Mesenchymal stem cell (in vitro differentiated cells and primary cell): ENCODE results near the gene NINJ2.
A peak's percentile ranks its signal among the peaks of the same experiment; 100 is the strongest.

Experiments
- DNase-seq: peaks from one replicate; pipeline ENCODE4 v3.0.0-alpha.2; 2013
- H2AFZ ChIP-seq: one replicate; pipeline ENCODE4 v1.6.1; 2013; ENCODE audit warnings: low read depth, mild to moderate bottlenecking, control low read depth, inconsistent platforms, low read length, moderate library complexity
- H2AK5ac ChIP-seq: 2 replicates; pipeline ENCODE4 v1.6.1; 2013; ENCODE audit warnings: low read length, moderate library complexity, mild to moderate bottlenecking, inconsistent platforms; ENCODE audit not compliant: severe bottlenecking
- H2BK120ac ChIP-seq: one replicate; pipeline ENCODE4 v1.6.1; 2013; ENCODE audit warnings: low read depth, mild to moderate bottlenecking, inconsistent platforms, low read length, moderate library complexity
- H2BK12ac ChIP-seq, 2 experiments: one replicate each; pipeline ENCODE4 v1.6.1; 2013; ENCODE audit warnings: inconsistent platforms in 2 of 2, low read length in 2 of 2, mild to moderate bottlenecking in 2 of 2, moderate library complexity in 2 of 2, control low read depth in 1 of 2
- H2BK15ac ChIP-seq: one replicate; pipeline ENCODE4 v1.6.1; 2013; ENCODE audit warnings: mild to moderate bottlenecking, low read depth, inconsistent platforms; ENCODE audit not compliant: poor library complexity, severe bottlenecking
- H2BK5ac ChIP-seq: 2 replicates; pipeline ENCODE4 v1.6.1; 2013; ENCODE audit warnings: low read depth, mild to moderate bottlenecking, low read length, control low read depth, inconsistent platforms; ENCODE audit not compliant: poor library complexity, severe bottlenecking
- H3K14ac ChIP-seq, 2 experiments: one replicate each; pipeline ENCODE4 v1.6.1; 2013; ENCODE audit warnings: inconsistent platforms in 2 of 2, low read length in 2 of 2, control low read depth in 1 of 2, mild to moderate bottlenecking in 1 of 2, moderate library complexity in 1 of 2
- H3K18ac ChIP-seq, 2 experiments: one replicate each; pipeline ENCODE4 v1.6.1; 2013; ENCODE audit warnings: inconsistent platforms in 2 of 2, low read length in 2 of 2, control low read depth in 1 of 2, low read depth in 1 of 2, mild to moderate bottlenecking in 1 of 2
- H3K23ac ChIP-seq, 2 experiments: one replicate each; pipeline ENCODE4 v1.6.1; 2013; ENCODE audit warnings: inconsistent platforms in 2 of 2, low read length in 2 of 2, mild to moderate bottlenecking in 2 of 2, moderate library complexity in 2 of 2, control low read depth in 1 of 2
- H3K27ac ChIP-seq: 2 replicates; pipeline ENCODE4 v1.5.1; 2013; ENCODE audit warnings: mild to moderate bottlenecking, moderate library complexity, low read length, control low read depth, inconsistent platforms; ENCODE audit not compliant: poor library complexity, severe bottlenecking
- H3K27me3 ChIP-seq, 2 experiments: 2 replicates each; pipeline versions ENCODE4 v1.6.1 to v1.7.0; 2013; ENCODE audit warnings: low read length in 2 of 2, mild to moderate bottlenecking in 2 of 2, moderate library complexity in 2 of 2, control low read depth in 1 of 2, inconsistent platforms in 1 of 2; ENCODE audit not compliant: control insufficient read depth in 1 of 2, insufficient read depth in 1 of 2
- H3K36me3 ChIP-seq, 2 experiments: 2 replicates each; pipeline versions ENCODE4 v1.6.1 to v1.7.0; 2013; ENCODE audit warnings: low read length in 2 of 2, control low read depth in 1 of 2, inconsistent platforms in 1 of 2, low read depth in 1 of 2, mild to moderate bottlenecking in 1 of 2; ENCODE audit not compliant: insufficient read depth in 2 of 2, control insufficient read depth in 1 of 2
- H3K4ac ChIP-seq, 2 experiments: one replicate each; pipeline ENCODE4 v1.6.1; 2013; ENCODE audit warnings: inconsistent platforms in 2 of 2, low read length in 2 of 2, mild to moderate bottlenecking in 2 of 2, moderate library complexity in 2 of 2, control low read depth in 1 of 2, low read depth in 1 of 2
- H3K4me1 ChIP-seq: 2 replicates; pipeline ENCODE4 v1.6.1; 2013; ENCODE audit warnings: low read depth, low read length, control low read depth; ENCODE audit not compliant: control insufficient read depth, insufficient read depth
- H3K4me2 ChIP-seq: 2 replicates; pipeline ENCODE4 v1.6.1; 2013; ENCODE audit warnings: low read length, mild to moderate bottlenecking, inconsistent platforms; ENCODE audit not compliant: poor library complexity, severe bottlenecking
- H3K4me3 ChIP-seq, 2 experiments: 2 replicates each; pipeline versions ENCODE4 v1.5.1 to v1.7.0; 2013; ENCODE audit warnings: low read length in 2 of 2, mild to moderate bottlenecking in 2 of 2, control low read depth in 1 of 2, low read depth in 1 of 2; ENCODE audit not compliant: insufficient read depth in 1 of 2
- H3K79me1 ChIP-seq: replicated peaks from 2 replicates; pipeline ENCODE4 v1.6.1; 2013; ENCODE audit warnings: mild to moderate bottlenecking, control low read depth, low read length, inconsistent platforms; ENCODE audit not compliant: poor library complexity, severe bottlenecking
- H3K9ac ChIP-seq: 2 replicates; pipeline ENCODE4 v1.7.0; 2013; ENCODE audit warnings: mild to moderate bottlenecking, low read length, moderate library complexity
- H3K9me3 ChIP-seq: 2 replicates; pipeline ENCODE4 v1.7.0; 2013; ENCODE audit warnings: mild to moderate bottlenecking, low read length; ENCODE audit not compliant: control insufficient read depth
- H4K8ac ChIP-seq: one replicate; pipeline ENCODE4 v1.6.1; 2013; ENCODE audit warnings: inconsistent platforms, mild to moderate bottlenecking, low read length, moderate library complexity
- H4K91ac ChIP-seq: one replicate; pipeline ENCODE4 v1.6.1; 2013; ENCODE audit warnings: mild to moderate bottlenecking, low read length, inconsistent platforms
- WGBS: methylation state at CpG from one replicate; pipeline ENCODE4 v1.1.7; 2013; ENCODE audit warnings: mixed read lengths; 5-methylcytosine and 5-hydroxymethylcytosine counted together

NINJ2 gene

DNA sequence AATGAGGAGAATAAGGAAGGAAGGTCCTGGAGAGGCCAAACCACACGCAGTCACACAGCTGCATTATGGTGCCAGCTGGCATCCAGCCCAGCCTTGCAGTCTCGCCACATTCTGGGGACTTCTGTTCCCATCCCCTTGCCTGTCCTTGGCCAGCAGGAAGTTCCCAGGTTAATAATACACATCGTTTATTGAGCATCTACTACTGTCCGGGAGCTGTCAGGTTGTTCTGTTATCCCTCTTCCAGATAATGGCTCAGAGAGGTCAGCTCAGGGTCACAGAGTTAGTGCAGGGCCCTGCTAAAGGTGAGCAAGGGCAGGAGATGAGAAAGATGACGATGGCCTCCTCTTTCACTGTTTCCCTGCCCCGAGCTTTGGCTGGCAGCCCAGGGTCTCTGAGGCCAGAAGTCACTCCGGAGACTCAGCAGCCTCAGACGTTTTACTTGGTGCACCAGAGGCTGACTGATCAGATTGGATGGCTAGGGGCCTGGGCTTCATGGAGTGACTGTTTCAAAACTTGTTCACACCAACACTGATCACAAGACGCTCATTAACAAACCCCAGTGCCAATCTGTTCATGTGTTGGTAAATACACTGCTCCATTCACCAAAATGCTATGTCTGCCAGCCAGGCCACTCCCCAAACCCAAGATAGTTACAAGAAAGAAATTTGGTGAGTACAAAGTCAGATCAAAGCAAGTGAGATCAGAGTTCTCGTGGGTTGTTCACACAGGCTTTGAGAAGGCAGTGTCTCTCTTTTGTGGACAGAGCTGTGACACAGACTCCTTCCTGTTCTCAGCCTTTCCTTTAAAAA lies 124.3 kb downstream of the NINJ2 start:
- Histone ChIP-seq H2AFZ (no peak overlapping the region), H3K18ac (no peak overlapping the region), H3K36me3 (no peaks in the 10 kb centered on the region), H3K4me2 (no peak overlapping the region), H3K4ac (peak overlapping the region in 1 of 2 experiments; percentile 76), H2BK15ac (no peak overlapping the region), H2BK12ac (no peak overlapping the region), H2AK5ac (no peak overlapping the region), H3K4me1 (peaks cover 5% of the 10 kb centered on the region), H3K9ac (peak overlapping the region; percentile 1), H3K27me3 (peaks cover 6 to 13% of the 10 kb centered on the region in 2 experiments), H4K91ac (no peak overlapping the region), H3K14ac (no peak overlapping the region), H3K27ac (no peak overlapping the region), H3K4me3 (no peak overlapping the region), H2BK5ac (no peak overlapping the region), H3K23ac (no peak overlapping the region), H3K79me1 (no peaks in the 10 kb centered on the region), H3K9me3 (no peaks in the 10 kb centered on the region), H2BK120ac (no peak overlapping the region), H4K8ac (no peak overlapping the region)
- DNase-seq: peak; percentile 76
- WGBS: 75% methylated on average over 10 of the region's 10 CpGs

DNA sequence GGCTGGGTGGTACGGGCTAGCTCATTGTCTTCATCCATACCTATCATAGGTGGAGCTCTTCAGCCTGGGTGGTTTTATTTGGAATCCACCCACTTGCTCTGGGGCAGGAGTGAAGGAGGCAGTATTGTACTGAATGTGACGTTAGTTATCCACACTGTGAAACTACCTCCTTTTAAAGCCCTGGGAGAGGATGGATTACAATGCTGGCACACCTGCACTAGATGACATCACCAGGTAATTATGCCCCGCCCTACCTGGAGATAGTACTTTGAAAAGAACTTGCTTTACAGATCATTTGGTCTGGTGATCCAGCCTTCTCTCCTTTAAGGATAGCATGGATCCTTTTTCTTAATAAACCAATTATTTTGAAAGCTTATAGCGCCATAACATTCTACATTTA lies 125.5 kb downstream of the NINJ2 start:
- no peak overlapping the region for H4K91ac ChIP-seq
- peaks cover 6 to 13% of the 10 kb centered on the region in 2 experiments for H3K27me3 ChIP-seq
- no peak overlapping the region for H3K4ac ChIP-seq
- H3K4me1 ChIP-seq: peaks cover 5% of the 10 kb centered on the region
- H3K4me2 ChIP-seq: no peak overlapping the region
- no peak overlapping the region for H2AK5ac ChIP-seq
- H3K27ac ChIP-seq: no peak overlapping the region
- H3K18ac ChIP-seq: no peak overlapping the region
- no peak overlapping the region for H2BK15ac ChIP-seq
- H2AFZ ChIP-seq: no peak overlapping the region
- H3K14ac ChIP-seq: no peak overlapping the region
- no peak for DNase-seq
- no peaks in the 10 kb centered on the region for H3K79me1 ChIP-seq
- H2BK5ac ChIP-seq: no peak overlapping the region
- H3K36me3 ChIP-seq: no peaks in the 10 kb centered on the region
- WGBS: 88% methylated on average over 1 of the region's 4 CpGs
- no peak overlapping the region for H2BK120ac ChIP-seq
- H2BK12ac ChIP-seq: no peak overlapping the region
- H3K9ac ChIP-seq: no peak overlapping the region
- no peak overlapping the region for H4K8ac ChIP-seq
- no peak overlapping the region for H3K23ac ChIP-seq
- H3K9me3 ChIP-seq: no peaks in the 10 kb centered on the region
- H3K4me3 ChIP-seq: no peak overlapping the region

DNA sequence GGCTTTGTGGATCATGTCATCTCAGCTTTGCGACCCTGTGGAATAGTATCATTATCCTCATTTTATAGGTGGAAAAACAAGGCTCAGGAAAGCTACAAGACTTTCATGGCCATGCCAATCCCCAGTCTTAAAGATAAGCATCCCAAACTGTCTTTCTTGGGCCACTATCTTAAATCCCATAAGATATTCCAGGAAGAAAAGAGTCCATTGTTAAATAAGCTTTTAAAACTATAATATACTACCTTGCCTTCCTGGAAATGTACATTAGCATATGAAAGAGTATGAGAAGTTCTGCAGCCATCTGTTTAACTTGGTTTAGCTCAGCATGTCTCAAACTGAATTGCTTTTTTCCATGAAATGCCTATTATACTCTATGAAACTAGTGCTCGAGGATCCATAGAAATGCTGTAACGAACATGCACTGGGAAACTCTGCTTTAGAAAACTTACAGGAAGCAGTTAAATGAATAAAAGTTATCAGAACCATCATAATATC lies 126.4 kb downstream of the NINJ2 start:
- Histone ChIP-seq H3K4me3 (no peak overlapping the region), H3K27me3 (peaks cover 6 to 7% of the 10 kb centered on the region in 2 experiments), H3K79me1 (no peaks in the 10 kb centered on the region), H4K8ac (no peak overlapping the region), H3K23ac (no peak overlapping the region), H3K4me1 (peaks cover 3% of the 10 kb centered on the region), H4K91ac (no peak overlapping the region), H2BK15ac (no peak overlapping the region), H2AK5ac (no peak overlapping the region), H2AFZ (no peak overlapping the region), H3K18ac (no peak overlapping the region), H3K9ac (no peak overlapping the region), H3K4ac (no peak overlapping the region), H2BK120ac (no peak overlapping the region), H3K14ac (no peak overlapping the region), H2BK12ac (no peak overlapping the region), H3K27ac (no peak overlapping the region), H3K36me3 (no peaks in the 10 kb centered on the region), H3K9me3 (peaks cover 8% of the 10 kb centered on the region), H2BK5ac (no peak overlapping the region), H3K4me2 (no peak overlapping the region)
- 100% methylated on average over 1 of the region's 3 CpGs for WGBS
- no peak for DNase-seq

DNA sequence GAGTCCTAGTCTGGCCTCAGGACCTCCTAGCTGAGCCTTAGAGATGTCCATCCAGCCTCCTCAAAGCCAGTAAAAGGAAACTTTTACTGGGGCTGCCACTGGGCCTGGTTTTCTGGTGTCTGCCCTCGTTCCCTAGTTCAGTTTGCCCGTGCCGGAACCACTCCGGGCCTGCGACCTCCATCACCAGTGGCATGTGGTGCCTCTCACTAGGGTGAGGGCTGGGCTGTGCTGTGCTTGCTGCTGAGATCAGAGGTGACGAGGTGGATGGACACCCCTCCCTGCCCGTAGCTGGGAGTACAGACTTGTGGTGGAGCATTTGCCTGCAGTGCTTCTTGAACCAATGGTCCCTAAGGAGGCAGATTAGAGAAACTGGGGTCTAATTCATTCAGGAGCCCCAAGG lies 127.8 kb downstream of the NINJ2 start:
- Histone ChIP-seq H3K4me2 (no peak overlapping the region), H3K36me3 (no peaks in the 10 kb centered on the region), H3K9ac (no peak overlapping the region), H3K27me3 (peaks cover 6 to 7% of the 10 kb centered on the region in 2 experiments), H2AFZ (no peak overlapping the region), H2AK5ac (no peak overlapping the region), H2BK12ac (no peak overlapping the region), H3K4me1 (peaks cover 3% of the 10 kb centered on the region), H3K18ac (no peak overlapping the region), H2BK5ac (no peak overlapping the region), H3K14ac (no peak overlapping the region), H3K79me1 (no peaks in the 10 kb centered on the region), H3K4ac (no peak overlapping the region), H4K8ac (no peak overlapping the region), H3K23ac (no peak overlapping the region), H3K9me3 (peaks cover 8% of the 10 kb centered on the region), H3K27ac (no peak overlapping the region), H2BK15ac (no peak overlapping the region), H3K4me3 (no peak overlapping the region), H4K91ac (no peak overlapping the region), H2BK120ac (no peak overlapping the region)
- DNase-seq: no peak
- 93% methylated on average over 7 of the region's 7 CpGs for WGBS
